ENCODE data around the gene JAZF1.
"Not testable (repeated sequence)": the region's sequence is repeated elsewhere in the genome, so short reads cannot be mapped to it uniquely, and the experiment has no call there.

The JAZF1 gene

DNA sequence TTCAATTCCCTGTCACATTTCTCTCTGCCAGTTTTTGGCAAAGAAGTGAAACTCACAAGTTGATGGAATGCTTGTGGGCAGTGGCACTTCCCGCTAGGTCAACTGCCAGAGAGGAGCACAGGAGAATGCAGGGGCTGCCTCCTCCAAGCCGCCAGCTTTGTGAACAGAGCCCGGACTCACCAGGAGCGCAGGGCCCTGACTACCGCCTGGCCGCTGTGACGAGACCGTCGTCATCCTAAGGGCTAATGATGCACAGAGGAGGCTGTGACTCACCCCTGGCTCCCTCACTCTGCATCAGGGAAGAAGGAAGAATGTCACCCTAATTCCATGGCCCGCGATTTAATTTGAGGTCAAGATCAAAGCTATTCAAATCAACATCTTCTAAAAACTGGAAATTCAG is 316.7 kb downstream of the JAZF1 start:
- no peak for DNase-seq

DNA sequence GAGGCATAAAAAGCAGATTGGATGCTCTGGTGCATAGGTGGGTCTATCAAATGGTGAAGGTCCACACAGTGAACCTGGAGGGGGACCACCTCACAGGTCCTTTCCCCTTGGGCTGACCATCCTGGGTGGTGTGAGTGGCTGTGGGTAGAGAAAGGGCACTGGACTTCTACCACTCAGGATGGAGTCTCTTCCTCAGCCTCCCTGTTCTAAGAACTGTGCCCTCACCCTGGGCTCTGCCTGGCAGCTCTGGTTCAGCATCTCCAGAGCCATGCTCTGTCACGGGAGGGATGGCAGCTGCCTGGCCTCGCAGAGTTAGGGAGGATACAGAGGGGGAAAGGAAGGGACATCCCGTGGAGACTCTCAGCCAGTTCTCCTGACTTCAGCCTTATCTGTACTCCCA is 318.8 kb downstream of the JAZF1 start:
- no peak for DNase-seq

DNA sequence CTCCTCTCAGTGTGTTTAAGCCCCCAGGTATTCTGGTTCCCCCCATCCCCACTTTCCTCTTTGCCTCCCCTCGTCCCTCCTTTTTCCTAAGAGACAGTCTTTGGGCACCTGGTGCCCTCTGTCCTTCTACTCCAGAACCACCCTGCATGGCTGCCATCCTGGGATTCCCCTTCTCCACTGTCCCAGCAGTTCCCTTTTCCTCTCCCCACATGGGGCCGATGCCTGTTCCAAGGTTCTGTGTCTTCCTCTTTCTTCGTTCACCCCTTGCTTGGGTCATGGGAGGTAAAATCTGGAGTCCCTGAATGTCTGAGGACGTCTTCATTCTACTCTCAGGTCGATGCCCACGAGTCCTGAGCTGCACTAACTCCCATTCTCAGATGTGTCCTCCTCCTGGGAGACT is 319.8 kb downstream of the JAZF1 start:
- no peak for DNase-seq

DNA sequence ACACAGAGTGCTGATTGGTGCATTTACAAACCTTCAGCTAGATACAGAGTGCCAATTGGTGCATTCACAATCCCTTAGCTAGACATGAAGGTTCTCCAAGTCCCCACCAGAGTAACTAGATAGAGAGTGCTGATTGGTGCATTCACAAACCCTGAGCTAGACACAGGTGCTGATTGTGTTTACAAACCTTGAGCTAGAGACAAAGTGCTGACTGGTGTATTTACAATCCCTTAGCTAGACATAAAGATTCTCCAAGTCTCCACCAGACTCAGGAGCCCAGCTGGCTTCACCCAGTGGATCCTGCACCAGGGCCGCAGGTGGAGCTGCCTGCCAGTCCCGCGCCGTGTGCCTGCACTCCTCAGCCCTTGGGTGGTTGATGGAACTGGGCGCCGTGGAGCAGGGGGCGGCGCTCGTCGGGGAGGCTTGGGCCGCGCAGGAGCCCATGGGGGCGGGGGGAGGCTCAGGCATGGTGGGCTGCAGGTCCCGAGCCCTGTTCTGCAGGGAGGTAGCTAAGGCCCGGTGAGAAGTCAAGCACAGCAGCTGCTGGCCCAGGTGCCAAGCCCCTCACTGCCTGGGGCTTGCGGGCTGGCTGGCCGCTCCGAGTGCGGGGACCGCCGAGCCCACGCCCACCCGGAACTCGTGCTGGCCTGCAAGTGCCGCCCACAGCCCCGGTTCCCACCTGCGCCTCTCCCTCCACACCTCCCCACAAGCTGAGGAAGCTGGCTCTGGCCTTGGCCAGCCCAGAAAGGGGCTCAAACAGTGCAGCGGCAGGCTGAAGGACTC is 323.7 kb downstream of the JAZF1 start:
- not testable (repeated sequence) for DNase-seq

DNA sequence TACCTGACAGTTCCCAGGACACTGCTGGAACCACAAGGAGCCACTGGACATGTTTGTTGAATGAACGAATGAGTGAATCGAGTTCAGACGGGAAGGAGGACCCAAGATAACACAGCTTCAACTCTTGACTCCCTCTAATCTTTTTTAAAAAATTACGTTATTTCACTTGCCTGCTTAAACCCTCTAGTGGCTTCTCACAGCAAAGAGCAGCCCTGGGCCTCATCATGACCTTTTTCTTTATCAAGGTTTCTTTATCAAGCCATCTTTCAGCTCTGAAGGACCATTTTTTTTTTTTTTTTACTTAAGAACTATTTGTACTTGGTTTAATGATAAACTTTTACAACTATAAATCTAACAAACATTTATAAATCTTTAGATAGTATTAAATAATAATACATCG is 330.1 kb downstream of the JAZF1 start:
- DNase-seq = no peak

DNA sequence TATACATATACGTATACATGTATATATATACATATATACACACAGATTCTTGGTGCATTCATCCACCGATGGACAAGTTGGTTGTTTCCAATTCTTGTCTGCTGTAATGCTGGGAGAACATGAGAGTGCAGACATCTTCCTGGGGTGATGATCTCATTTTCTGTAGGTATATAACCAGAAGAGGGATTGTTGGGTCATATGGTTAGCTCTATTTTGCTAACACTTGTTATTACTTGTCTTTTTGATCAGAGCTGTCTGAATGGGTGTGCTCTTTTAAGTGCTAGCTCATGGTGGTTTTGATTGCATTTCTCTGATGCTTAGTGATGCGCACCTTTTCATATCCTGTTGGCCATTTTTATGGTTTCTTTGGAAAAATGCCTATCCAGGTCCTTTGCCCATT is 334.2 kb downstream of the JAZF1 start:
- no peak for DNase-seq

DNA sequence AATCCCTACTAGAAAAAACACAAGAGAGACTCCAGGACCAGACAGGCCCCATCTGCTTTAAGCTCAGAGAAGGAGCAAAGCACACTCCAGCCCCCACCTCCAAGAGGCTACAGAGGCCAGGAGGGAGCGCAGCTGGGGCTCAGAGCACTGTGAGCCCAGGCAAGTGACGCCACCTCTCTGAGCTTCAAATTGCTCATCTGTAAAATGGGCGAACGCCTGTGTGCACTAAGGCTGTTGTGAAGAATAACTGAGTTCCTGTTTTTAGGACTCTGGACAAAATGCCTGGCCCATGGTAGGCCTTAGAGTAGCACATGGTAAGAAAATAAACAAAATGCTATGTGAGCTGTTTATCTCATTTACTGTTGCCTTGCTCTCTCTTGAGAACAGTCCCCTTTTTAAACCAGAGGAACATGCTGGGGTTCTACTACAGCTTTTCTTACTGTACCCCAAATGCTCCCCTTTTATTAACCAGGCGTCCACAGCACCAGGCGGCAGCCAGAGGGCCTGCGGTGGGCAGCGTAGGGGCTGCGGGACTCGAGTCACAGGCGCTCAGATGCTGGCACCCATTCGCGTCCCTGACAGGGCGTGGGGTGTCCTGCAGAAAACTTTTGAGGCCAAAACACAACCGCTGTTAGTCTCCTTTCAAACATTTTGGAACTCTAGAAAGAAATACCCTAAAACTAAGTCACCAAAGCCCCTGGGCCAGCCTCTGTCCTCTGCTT is 336.9 kb downstream of the JAZF1 start:
- no peak for DNase-seq

DNA sequence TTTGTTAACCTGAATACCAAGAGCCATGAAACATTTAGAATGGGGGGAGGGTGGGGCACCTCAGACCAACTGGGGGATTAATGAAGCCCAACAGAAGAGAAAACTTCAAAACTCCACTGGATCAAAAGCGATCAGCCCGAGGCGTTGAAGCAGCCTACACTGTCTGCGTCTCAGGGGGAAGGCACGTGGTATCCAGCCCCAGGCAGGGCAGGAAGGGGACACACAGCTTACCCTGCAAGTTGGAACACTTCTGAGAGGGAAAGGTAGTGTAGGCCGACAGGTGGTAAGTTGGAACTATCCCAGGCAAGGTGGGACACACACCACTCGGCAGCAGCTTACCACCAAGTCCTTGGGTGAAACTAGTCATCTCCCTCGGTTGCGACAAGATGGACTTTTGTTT is 337.7 kb downstream of the JAZF1 start:
- DNase-seq = no peak

DNA sequence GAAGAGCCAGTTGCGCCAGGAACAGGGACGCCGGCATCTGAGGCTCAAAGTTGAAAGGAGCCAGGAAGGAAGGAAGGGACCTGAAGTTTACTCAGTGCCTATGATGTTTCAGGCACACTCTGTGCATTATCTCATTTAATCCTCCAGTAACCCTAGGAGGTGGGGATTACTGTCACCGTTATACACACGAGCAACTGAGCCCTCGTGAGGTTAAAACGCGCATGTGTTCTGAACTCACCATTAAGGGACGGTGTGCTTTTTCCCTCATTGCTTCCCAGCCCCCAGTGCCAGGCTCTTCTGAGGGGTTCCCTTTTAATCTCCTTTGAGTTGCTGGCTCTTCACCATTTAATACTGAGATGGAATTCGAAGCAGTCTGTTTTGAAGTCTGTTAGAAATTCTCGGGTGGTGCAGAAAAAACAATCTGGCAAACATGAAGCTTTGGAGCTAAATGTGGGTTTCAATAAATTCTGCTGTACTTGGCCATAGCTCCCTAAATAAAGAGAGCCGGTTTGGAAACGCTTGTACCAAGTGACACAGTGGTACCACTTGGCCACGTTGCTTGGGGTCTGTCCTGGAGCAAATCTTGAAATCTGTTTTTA is 338.4 kb downstream of the JAZF1 start:
- DNase-seq = no peak

DNA sequence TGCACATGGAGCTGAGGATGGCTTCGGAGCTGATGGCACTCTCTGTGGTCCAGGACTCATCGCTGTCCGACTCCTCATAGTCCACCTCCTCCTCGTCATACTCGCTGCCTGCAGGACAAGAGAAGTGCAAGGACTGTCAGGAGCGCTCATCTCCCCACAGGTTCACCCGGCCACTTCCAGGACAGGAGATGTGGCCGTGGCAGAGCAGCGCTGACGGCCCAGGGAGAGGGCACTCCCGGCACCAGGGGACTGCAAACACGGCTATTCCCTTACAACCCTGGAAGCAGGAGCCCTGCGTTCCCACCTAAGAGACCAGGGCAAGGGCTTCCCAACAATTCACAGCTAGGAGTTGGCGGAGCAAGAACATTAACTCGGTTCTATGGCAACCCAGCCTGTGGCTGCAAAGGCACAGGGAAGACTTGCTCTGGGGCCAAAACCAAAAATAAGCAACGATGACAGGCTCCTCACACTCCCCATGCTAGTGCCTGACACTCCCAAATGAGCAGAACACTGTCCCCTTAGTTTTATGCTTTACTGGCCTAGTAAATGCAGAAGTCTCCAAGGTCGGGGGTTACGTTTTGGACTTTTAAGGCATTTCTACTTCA is 339.7 kb downstream of the JAZF1 start:
- no peak for DNase-seq

DNA sequence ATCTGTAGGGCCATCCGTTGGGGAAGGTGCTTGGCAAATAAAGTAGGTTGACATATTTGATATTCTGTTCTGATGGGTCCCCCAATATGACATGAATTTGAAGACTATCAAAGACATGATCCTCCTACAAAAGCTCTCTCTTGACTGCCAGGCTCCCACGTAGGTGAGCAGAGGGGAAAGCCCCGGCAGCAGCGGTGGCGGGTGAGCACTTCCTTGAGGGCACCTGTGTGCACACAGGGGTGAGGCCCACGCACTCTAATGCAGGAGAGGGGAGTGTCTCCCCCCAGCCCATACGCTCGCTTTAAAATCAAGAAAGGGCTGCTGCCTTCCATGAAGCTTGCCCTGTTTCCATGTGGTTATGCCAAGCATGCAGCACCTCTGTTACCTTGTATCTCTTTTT is 340.3 kb downstream of the JAZF1 start:
- DNase-seq = peak; percentile 43

DNA sequence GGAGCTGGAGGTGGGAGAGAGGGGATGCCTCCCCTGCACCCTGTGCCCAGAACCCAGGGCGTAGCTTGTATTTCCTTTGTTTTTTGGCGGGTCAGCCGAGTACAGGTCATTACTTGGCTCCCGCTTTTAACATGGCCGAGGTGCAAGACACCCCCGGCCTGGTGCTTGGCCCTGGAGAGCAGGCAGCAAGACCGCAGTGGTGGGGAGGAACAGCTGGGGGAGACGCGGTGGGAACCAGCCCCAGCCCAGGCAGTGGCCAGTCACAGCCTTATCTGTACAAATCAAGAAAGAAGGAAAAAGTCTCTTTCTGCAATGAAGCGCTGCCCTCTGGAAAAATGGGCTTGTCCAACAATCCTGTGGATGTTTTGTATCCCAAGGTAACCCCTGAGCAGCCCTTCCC is 341.5 kb downstream of the JAZF1 start:
- no peak for DNase-seq

DNA sequence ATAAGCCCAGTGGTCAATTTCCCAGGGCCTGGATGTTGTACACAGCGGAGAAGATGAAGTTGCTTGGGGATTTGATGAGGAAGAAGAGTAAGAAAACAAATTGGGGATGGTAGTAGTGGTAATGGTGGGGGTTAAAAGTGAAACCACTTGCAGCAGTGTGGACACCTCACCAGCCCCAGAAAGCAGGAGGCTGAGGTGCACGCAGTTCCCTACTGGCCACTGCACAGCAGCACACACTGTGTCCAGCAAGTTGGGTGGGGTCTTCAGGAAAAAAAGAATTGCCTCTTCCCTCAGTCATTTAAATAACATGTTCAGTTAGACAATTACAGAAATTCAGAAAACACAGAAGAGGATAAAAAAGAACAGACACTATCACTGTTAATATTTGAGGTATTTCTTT is 344.1 kb downstream of the JAZF1 start:
- no peak for DNase-seq

DNA sequence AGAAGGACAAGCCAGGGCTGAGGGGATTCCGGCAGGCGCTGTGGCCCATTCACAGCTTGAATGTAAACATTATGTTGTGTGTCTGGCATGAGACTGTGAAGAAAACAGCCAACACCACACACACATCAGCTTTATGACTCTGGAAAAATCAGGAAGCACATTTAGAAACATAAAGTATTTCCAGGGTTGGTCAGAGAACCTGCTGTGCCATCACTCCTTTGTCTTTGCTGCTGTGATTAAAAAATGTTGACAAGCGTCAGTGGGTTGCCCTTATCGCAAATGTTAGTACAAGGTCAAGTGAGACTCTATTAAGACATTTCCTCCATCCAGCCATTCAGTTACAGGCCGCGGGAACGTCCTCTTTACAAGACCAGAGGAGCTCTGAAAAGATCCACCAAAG is 345.2 kb downstream of the JAZF1 start:
- DNase-seq = no peak

DNA sequence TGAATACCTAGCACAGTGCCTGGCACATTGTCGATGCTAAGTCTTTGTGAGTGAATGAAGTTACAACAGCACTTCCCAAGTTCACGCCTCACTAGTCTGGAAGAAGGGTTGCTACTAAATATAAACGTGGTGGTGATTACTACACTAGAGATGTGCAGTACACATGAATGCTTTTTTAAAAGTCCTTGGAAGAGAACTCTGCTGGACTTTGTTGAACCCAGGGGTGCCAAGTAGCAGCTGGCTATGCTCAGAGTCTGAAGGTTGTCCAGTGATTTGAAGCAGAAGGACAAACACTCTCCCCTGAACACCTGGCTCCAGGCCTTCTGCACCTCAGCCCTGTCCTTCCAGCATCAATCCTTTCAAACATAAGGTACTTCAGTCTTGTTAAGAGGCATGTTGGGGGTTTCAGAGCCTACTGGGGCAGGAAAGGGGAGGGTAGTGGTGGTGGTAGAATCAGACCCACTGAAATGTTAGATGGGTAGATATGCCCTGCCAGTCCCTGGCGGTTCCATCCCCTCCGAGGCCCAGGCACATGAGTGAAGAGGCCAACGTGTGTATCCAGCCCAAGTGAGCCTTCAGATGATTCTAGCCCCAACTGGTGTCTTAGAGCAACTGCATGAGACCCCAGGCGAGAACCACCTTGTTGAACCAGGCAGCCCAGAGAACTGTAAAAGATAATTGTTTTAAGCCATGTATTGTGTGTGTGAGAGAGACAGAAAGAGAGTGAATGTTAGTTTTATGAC is 346.2 kb downstream of the JAZF1 start:
- DNase-seq = no peak

DNA sequence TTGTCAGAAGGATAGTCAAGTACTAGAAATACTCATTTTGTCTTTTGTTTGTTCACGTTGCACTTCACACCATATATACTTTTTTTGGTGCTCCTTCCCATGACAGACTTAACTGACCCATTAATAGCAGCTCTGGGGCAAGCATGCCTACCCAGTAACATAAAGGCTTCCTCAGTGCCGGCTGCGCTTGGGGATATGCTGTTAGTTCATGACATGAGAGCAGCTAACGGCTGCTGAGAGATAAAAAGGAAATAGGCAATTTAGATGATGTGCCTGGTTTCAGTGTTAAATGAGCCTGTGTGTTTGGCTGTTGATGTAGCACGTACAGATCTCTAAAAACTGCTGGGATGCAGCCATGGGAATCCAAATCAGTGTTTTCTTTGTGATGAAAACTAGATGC is 354.2 kb downstream of the JAZF1 start:
- no peak for DNase-seq

DNA sequence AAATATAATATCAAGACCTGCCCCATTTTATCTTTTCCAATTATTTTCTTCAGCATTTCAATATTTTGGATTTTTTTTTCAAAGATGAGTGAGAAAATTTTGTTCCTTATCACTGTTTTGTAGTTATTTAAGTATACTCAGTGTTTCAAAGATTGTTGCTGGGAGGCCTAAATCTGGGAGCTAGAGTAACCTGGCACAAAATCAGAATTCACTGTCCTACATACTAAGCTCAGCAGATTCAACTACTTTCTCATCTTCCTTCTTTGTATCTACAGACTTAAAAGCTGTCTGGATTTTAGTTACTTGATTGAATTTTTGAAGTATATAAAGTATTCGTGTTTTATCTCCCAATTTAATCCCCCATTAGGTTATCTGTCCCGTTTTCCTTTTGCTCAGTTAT is 354.7 kb downstream of the JAZF1 start:
- no peak for DNase-seq

DNA sequence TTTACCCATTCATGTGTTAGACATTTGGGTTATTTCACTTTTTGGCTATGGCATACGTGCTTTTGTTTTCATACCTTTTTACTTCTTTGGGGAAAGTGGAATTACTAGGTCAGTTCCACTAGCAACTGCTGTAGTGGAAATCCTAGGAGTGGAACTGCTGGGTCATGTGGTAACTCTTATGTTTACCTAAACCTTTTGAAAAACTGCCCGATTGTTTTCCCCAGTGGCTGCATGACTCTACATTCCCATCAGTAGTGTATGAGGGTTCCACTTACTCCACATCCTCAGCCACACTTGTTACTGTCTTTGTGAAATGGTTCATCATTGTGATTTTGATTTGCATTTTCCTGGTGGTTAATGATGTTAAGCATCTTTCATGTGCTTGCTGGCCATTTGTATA is 358.4 kb downstream of the JAZF1 start:
- DNase-seq = no peak

DNA sequence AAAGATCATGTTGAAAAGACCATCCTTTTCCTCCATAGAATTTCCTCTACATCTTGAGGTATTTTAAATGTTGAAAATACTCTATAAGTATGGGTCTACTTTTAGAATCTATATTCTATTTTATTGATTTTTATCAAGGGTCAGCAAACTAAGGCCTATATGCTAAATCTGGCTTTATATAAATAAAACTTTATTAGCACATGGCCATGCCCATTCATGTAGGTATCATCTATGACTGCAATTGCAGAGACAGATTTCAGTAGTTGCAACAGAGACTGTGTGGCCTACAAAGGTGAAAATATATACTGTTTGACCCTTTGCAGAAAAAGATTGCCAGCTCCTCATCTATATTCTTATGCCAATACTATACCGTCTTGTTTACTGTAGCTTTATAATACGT is 367.9 kb downstream of the JAZF1 start:
- DNase-seq = no peak

DNA sequence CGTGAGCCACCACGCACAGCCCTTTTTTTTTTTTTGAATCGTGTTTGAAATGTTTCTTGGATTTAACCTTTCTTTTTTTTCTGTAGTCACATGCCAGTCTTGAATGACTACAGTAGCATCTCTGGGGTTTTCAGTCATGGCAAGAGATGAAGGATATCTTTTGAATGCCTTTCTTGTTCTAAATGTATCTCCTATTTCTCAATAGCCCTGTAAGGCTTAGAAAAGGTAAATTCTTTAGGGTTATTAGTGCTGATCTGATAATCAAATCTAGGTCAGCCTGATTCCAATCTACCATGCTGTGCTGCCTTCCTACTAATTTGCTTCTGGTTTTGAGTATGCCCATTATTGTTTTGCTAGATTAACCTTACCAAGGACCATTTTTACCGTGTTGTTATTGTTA is 370.4 kb downstream of the JAZF1 start:
- no peak for DNase-seq

DNA sequence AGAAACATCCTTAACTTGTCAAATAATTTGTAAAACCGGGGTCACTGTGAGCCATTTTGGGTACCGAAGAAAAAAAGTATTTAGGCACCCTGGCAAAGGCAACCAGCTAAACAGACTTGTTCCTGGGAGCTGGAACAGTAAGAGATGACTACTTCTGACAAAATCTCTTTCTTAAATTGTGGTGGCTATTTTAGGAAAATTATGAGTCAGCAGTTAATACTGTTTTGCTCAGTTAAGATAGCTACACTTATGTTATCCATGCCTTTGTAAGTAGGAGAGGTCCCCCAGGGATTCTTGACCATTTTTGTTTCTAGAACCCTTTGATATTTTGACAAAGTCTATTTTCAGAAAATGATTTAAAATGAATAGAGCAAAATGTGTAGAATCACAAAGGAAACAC is 372.0 kb downstream of the JAZF1 start:
- no peak for DNase-seq

DNA sequence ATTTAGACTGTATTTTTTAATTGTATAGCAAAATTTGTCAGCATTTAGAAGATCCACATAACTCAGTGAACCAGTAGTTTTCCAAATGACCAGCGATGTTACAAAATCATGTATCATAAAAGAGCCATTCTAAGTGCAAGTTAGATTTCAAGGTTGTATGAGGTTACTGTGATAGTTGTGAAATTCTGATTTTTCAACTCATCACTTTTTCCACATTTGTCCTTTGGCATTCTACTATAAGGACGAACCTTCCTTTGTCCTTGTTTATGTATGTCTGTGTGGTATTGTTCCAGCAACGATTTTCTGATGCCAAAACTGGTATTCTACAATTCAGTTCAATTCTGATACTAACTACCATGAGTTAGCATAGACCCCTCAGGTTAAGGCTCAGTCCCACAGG is 376.5 kb downstream of the JAZF1 start:
- no peak for DNase-seq

DNA sequence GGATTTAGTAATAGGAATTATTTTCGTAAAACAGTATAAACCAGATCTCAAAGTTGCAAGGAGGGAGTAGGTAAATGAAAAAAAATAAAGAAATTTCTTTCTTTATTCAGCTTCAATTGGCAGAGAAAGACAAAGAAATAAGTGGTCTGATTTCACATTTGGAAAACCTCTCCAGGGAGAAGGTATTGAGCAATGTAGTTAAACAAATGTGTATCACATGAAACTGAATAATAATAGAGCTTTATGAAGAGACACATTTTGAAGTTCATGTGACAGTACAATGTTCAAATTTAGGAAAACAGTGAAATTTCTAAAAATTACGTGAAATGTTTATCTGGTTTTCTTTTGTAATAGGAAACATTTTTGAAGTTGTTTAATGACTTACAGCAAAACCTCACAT is 377.6 kb downstream of the JAZF1 start:
- DNase-seq = no peak

Measured in central memory CD4-positive, alpha-beta T cell (primary cell).